HG02840 (cell line): ENCODE results near the gene ZNF215.
"Not testable (repeated sequence)": the region's sequence is repeated elsewhere in the genome, so short reads cannot be mapped to it uniquely, and the experiment has no call there.

Experiments used
- ATAC-seq: cut with Tn5 transposase; IDR thresholded peaks from one replicate; pipeline ENCODE4 v1.9.1; 2021; ENCODE audit warnings: mild to moderate bottlenecking, moderate library complexity, moderate number of reproducible peaks; ENCODE audit not compliant: unreplicated experiment, low FRiP score

Gene ZNF215

DNA sequence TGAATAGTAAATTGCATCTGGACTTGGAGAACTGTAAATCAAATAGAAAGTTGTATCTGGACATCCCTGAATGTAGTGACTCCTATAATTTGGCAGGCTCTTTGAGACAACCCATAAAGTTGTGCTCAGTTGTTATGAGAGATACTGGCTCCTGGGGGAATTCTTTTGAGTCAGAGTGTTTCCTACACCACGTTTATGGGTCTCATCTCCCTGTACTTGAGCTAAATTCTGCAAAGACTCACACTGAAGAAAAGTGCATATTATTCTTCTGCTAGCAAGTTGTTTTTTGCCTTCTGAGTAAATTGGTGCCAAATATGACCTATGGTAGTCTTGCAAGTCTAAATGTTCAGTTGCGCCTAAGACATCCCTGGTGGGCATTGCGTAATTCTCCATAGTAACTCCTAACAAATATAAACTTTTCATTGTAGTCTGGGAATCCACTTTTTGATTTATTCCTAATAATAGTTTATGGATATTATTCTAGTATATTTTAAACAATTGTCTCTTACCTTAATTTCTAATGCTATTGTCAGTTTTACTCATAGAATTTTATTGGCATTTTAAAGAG lies 5.0 kb downstream of the ZNF215 start:
- ATAC-seq = no peak

DNA sequence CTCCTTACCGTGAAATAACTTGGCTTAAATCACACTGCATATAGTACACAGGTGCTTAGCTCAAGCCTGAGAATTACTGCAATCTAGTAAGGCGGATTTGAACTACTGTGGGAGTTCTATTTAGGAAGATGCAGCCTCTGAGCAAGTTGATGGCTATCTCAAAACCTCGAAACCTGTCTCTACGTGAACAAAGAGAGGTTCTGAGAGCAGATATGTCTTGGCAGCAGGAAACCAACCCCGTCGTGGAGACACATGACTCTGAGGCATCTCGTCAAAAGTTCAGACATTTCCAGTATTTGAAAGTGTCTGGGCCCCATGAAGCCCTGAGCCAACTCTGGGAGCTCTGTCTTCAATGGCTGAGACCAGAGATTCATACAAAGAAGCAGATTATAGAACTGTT lies 5.9 kb downstream of the ZNF215 start:
- no peak for ATAC-seq

DNA sequence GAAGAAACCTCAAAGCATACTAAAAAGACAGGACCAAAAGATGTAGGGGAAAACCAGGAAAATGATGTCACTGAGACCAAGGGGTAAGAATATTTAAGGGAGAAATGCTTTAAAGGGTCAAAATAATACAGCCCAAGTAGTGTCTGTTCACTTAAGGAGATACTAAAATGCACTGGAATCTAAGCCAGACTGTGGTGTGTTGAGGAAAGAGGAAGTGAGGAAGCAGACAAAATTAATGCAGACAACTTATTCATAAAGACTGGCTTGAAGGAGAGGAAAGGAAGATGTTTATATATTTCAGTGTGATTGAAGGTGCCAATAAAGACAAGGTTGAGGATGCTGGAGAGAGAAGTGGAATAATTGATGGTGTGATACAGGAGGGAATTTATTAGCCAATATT lies 15.7 kb downstream of the ZNF215 start:
- no peak for ATAC-seq

DNA sequence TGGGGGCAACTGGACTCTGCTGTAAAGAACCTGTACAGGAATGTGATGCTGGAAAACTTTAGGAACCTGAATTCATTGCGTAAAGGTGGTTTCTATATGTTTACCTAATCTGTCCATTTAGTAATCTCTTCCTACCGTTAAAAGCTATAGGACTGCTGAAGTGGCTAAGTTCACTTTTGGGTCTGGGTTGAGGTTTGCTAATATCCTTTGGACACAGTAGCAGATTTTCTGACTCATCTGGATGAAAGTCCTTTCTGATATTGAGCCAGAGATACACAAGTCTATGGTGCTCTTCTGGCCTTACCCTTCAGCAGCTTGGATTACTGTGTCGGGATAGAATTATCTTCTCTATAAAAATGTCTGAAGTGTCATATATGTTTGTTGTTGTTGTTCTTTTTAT lies 16.9 kb downstream of the ZNF215 start:
- ATAC-seq = no peak

DNA sequence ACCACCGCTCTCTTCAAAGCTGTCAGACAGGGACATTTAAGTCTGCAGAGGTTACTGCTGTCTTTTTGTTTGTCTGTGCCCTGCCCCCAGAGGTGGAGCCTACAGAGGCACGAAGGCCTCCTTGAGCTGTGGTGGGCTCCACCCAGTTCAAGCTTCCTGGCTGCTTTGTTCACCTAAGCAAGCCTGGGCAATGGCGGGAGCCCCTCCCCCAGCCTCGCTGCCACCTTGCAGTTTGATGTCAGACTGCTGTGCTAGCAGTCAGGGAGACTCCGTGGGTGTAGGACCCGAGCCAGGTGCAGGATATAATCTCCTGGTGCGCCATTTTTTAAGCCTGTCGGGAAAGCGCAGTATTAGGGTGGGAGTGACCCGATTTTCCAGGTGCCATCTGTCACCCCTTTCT lies 28.0 kb downstream of the ZNF215 start:
- not testable (repeated sequence) for ATAC-seq

DNA sequence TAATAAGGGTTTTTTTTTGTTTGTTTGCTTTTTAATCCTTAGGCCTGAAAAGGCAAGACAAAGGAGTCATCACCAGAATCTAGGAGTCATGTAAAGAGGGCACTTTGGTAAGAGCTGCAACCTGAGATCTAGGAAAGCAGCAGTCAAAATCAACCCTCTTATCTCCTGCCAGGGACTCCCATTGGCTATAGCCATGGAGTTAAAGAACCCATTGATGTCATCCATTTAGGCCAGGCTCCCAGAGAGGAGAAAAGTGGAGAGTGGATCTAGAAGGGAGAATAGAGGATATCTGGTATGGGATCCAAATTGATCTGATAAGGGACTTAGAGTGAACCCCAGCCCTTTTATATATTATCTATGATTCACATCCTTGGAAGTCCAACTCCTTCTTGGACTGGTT lies 35.9 kb downstream of the ZNF215 start:
- ATAC-seq = no peak

DNA sequence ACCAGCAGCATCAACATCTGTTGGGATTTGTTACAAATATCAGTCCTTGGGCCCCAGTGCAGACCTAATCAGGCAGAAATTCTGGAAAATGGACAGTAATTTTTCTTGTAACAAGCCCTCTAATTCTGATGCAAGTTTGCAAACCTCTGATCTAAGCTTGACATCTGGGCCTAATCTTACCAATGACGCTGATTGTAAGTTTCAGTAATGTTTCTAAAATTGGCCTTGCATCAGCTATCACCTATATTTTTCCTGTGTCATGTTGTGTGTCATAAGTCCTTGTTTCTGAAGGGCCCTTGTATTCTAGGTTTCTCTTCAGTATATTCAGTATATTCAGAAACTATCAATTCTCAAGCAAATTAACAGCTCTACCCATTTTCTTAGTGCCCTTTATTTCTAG lies 36.4 kb downstream of the ZNF215 start:
- ATAC-seq = no peak

DNA sequence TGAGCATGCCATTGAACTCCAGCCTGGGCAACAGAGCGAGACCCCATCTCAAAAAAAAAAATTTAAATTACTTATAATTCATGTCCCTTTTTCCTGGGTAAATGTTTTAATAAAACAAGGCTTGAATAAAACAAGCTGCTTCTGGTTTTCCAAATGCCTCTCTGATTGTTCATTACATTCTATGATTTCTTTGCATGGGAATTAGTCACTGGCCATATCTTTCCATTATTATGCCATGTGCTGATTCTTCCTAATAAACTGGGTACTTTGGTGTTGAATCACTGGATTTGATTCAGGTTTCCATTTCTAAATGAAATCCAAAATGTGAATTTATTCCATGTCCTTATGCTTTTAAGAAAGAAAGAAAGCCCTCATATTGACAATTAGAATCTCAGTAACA lies 42.6 kb downstream of the ZNF215 start:
- ATAC-seq = no peak

DNA sequence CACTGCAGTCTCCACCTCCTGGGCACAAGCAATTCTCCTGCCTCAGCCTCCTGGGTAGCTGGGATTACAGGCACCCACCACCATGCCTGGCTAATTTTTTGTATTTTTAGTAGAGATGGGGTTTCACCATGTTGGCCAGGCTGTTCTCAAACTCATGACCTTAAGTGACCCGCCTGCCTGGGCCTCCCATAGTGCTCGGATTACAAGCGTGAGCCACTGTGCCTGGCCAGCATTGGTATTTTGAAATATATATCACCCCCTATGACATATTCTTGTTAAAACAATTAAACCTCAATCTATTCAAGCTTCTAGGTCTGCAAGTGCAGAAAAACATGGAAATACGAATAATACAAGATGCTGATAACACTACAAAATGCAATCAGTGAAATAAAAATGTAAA lies 43.6 kb downstream of the ZNF215 start:
- not testable (repeated sequence) for ATAC-seq

DNA sequence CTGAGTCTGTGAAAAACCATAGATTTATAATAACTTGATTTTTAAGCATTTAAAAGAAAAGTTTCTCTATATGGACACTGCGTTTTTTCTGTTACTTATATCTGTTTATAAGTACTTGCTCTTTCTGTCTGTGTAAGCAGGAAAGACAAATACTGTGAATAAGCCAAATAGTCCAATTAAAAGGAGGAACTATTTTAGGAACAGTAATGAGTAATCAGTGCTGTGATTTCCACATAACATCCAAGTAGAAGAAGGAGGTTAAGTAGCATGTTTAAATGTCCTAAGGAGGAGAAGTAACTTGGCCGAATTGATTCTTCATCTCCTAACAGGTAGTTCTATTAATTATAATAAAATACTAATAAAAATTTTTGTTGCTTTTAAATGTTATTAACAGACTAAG lies 53.1 kb downstream of the ZNF215 start:
- no peak for ATAC-seq

DNA sequence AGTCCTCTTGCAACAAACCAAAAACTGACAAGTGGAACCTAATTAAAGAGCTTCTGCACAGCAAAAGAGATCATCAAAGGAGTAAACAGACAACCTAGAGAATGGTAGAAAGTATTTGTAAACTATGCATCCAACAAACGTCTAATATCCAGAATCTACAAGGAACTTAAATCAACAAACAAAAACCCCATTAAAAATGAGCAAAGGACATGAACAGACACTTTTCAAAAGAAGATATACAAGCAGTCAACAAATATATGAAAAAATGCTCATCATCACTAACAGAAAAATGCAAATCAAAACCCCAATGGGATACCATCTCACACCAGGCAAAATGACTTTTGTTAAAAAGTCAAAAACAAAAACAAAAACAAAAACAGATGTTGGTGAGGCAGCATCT lies 60.3 kb downstream of the ZNF215 start:
- no peak for ATAC-seq

DNA sequence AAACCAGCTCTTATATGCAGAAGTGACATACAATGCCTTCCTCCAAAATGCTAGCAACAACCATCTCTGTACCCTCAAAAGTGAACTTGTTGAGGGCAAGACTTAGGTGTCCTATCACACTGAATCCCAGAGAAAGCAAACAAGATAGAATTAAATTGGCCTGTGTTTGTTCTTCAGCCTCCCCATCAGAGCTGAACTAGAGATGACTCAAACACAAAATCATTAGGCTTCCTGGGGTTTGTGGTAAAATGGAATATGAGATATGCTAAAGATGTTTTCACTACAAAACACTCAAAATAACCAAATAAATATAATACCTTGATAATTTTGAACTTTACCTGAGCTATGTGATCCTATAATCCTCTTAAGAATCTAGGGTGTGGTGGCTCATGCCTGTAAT lies 62.3 kb downstream of the ZNF215 start:
- no peak for ATAC-seq

DNA sequence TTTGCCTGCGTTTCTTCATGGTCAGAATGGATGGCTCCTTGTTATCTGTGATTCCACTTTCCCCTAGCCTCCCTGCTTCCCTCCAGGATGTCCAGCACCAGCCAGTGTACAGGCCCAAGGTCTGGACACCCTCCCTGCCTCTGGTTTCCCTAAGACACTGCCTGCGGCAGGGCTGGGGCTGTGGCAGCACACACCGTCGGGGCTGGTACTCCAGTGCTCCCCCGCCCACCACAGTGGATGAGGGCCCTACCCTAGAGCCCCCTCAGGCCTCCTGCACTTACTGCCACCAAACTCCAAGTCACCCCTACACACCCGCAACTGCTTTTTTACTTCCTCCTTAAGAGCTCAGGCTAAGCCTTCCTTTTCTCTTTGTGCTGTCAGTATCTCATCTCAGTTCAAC lies 65.0 kb downstream of the ZNF215 start:
- no peak for ATAC-seq

DNA sequence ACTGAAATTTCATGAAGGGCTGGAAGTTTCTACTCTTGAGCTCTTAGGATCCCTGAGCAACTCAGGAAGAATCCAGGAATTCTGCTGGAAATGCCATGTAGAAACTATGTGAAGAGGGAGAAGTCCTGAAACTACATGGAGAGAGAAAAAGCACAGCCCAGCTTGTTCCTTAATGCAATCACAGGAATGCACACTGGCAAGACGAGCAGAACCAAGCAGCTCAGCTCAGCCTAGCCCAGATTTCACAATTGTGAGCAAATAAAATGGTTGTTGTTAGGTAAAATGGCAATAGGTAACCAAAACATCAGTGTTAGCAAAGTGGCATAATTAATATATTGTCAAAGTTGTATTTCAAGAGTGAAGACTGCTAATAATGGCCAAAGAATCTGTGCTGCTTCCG lies 65.8 kb downstream of the ZNF215 start:
- no peak for ATAC-seq

DNA sequence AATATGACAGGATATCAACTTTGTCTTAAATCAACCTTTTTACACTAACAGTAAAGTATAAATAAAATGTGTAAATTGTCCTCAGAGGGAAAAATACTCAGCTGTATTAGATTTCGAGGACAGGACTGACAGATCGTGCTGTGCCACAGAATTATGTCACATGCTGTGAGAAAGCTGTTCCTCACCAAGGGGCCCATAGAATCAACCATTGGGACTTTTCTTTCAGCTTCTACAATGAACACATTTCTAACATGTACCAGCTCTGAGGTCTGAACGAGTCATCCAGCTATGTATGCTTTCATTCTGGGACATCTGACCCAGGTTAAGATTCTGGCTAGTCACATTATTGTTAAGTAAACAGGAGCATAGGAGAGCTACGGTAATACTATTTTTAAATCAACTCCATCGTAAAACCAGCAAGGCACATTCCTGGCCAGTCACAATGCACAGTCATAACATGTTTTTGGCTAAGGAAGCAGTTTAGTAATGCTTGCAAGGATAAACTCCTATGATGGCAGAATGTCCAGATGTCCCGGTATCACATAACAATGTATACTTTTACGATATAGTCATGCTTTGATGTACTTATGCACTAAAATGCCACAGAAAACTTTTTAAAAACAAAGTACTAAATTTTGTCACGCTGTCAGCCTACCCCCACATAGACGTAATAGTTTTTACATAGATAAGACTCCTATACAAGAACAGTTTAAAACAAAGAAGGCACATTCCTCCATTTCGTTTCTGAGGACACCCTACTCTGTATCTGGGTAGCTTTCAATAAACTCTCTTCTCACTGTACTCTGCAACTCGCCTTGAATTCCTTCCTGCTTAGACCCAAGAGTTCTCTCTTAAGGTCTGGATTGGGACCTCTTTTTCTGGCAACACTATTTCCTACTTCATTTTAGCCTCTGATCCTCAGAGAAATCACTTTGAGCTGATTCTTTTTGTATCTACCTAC lies 66.5 kb downstream of the ZNF215 start:
- ATAC-seq = no peak

DNA sequence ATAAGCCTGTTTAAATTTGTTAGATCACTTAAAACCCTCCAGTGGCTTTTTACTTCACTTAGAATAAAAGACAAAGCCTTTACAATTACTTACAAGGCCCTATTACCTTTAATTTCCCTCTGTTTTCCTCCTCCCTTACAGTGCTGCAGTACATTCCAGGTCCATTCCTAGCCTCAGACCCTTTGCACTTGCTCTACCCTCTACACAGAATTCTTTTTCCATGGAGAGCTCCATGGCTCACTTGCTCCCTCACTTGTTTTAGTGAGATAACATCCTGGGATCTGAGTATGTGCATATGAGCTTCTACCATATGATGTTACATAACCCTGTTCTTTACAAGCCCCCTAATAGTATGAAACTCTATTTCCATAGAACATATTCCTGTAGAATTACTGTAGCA lies 69.5 kb downstream of the ZNF215 start:
- no peak for ATAC-seq

DNA sequence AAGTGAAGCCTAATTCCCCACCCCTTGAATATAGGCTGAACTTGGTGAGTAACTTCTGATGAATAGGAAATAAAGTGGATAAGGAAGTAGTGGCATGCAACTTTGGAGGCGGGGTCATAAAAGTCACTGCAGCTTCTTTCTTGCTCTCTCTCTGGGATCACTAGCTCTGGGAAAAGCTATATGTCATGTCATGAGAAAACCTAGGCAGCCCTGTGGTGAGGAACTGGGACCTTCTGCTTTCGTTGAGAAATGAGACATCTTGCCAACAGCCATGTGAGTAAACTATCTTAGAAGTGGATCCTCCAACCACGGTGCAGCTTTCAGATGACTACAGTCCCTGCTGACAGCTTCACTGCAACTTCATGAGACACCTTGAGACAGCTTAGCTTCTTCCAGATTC lies 78.3 kb downstream of the ZNF215 start:
- ATAC-seq = no peak
